SKM-1 (cell line): ENCODE data around the gene RAG2.
"Not testable (repeated sequence)": the region's sequence is repeated elsewhere in the genome, so short reads cannot be mapped to it uniquely, and the experiment has no call there.

Experiments
- DNase-seq: peaks from one replicate; lab custom pipeline; 2025; ENCODE audit not compliant: unreplicated experiment; lab: John Stamatoyannopoulos, UW

The RAG2 gene

GRCh38 chr11:36557390-36557789, 40.6 kb downstream of the RAG2 start:
- not testable (repeated sequence) for DNase-seq

DNA sequence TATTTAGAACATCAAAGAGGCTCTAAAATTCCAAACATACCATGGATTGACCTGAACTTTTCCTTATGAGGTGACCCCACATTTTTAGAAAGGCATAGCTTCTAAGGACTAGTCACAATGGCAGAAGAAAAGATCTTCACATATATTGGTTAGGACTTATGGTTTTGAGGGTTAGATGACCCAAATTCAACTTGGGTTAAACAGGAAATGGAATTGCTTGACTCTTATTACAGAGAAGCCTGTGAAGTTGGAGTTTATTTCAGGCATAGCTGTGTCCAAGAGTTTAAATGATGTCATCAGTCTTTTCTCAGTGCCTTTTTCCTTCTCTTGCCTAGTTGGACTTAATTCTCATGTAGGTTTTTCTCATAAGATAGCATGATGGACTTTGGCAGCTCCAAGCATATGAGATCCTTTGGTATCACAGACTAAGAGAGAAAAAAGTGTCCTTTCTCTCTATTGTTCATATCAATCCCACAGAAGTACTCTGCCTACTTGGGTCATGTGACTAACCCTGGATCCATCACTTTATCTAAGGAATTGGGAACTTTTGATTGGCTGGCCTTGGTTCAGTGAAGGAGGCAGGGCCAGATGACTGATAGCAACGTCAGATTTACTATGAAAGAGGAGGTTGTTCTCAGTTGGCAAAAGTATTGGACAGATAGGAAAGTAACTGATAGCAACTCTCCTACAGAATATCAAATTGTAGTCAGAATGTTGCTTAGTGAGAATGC, 47.5 kb downstream of the RAG2 start:
- DNase-seq: no peak
